NCI-H2227 treated with DMSO at 0.1 percent for 48 hours (cell line): Measurements from ENCODE around the gene ABCA3.
"Not testable (repeated sequence)": the region's sequence is repeated elsewhere in the genome, so short reads cannot be mapped to it uniquely, and the experiment has no call there.

Experiments used
- DNase-seq: peaks from one replicate; lab custom pipeline; 2025; lab: John Stamatoyannopoulos, UW

Gene ABCA3

GRCh38 chr16:2340564-2341455 lies at the start of gene ABCA3:
Gene ABCA3, minus strand, starts transcription at chr16:2340728. Its CDS starts 14,262 bp downstream, at chr16:2326466.
- DNase-seq = peak; percentile 93

- DNase-seq = no peak
These were observed 48.4 kb upstream of the ABCA3 start for GRCh38 chr16:2388875-2389433.

GRCh38 chr16:2388139-2388874 lies 47.8 kb upstream of the ABCA3 start:
- DNase-seq = no peak

GRCh38 chr16:2386990-2387389 lies 46.5 kb upstream of the ABCA3 start:
- DNase-seq = no peak

GRCh38 chr16:2385982-2386381 lies 45.5 kb upstream of the ABCA3 start:
- DNase-seq = not testable (repeated sequence)

GRCh38 chr16:2385190-2385836 lies 44.8 kb upstream of the ABCA3 start:
- no peak for DNase-seq

- no peak for DNase-seq
These were observed 43.9 kb upstream of the ABCA3 start for GRCh38 chr16:2384426-2384825.

GRCh38 chr16:2383501-2383900 lies 43.0 kb upstream of the ABCA3 start:
- no peak for DNase-seq

GRCh38 chr16:2374644-2375043 lies 34.1 kb upstream of the ABCA3 start:
- DNase-seq = no peak

GRCh38 chr16:2373176-2373575 lies 32.6 kb upstream of the ABCA3 start:
- no peak for DNase-seq

GRCh38 chr16:2372684-2373083 lies 32.2 kb upstream of the ABCA3 start:
- no peak for DNase-seq

GRCh38 chr16:2371421-2371820 lies 30.9 kb upstream of the ABCA3 start:
- no peak for DNase-seq

GRCh38 chr16:2370721-2371120 lies 30.2 kb upstream of the ABCA3 start:
- DNase-seq = no peak

GRCh38 chr16:2366660-2367309 lies 26.3 kb upstream of the ABCA3 start:
- DNase-seq = no peak

GRCh38 chr16:2365397-2366294 lies 25.1 kb upstream of the ABCA3 start:
- no peak for DNase-seq

- DNase-seq = peak; percentile 43
These were observed 24.2 kb upstream of the ABCA3 start for GRCh38 chr16:2364638-2365210.

GRCh38 chr16:2362218-2362617 lies 21.7 kb upstream of the ABCA3 start:
- no peak for DNase-seq

- no peak for DNase-seq
These were observed 20.6 kb upstream of the ABCA3 start for GRCh38 chr16:2361129-2361528.

GRCh38 chr16:2359919-2360318 lies 19.4 kb upstream of the ABCA3 start:
- DNase-seq = no peak

- no peak for DNase-seq
These were observed 18.3 kb upstream of the ABCA3 start for GRCh38 chr16:2358811-2359210.
